ENCODE measurements around the gene CAMSAP2. TPM values are rescaled to one million over a fixed set of nuclear protein-coding genes. Genes with fewer than 3 reads are reported as not detected.

Gene CAMSAP2
- total and polyA plus RNA-seq, 10 of the 15 experiments (the other 5 are each of a cell fraction or from before 2014, with no cell fraction given) = 3.9 to 19.8 (median 8.0) TPM

GRCh38 chr1:200885623-200886402 is 147.1 kb downstream of the CAMSAP2 start (continued):
- TF ChIP-seq YBX1 (IDR thresholded peaks at IDR 0.05) = no peak
- no peak for TF ChIP-seq SMAD1 (IDR thresholded peaks at IDR 0.05; ENCODE audit: low read depth, partially characterized antibody)
- TF ChIP-seq ZNF217 (IDR thresholded peaks at IDR 0.05) = peak; percentile 74; the same call in 1 of the 2 replicates
- no peak for TF ChIP-seq ZBTB40 (IDR thresholded peaks at IDR 0.05; ENCODE audit: borderline replicate concordance)
- TF ChIP-seq MTA2 (IDR thresholded peaks at IDR 0.05; ENCODE audit: low read depth) = peak; percentile 84
- TF ChIP-seq ZBED1 (IDR thresholded peaks at IDR 0.05; ENCODE audit: borderline replicate concordance) = no peak
- no peak for TF ChIP-seq CBFB (IDR thresholded peaks at IDR 0.05; ENCODE audit: low read depth)

GRCh38 chr1:200886594-200886993 is 147.9 kb downstream of the CAMSAP2 start:
- Histone ChIP-seq H4K20me1 (ENCODE audit: control insufficient read depth, insufficient read depth) (no peaks in the 10 kb centered on the region), H2AFZ (ENCODE audit: control insufficient read depth, low read depth, low read length) (no peak overlapping the region), H3K4me1 (ENCODE audit: control insufficient read depth, insufficient read depth, low read length) (peaks cover 48% of the 10 kb centered on the region), H3K9me3 (replicated peaks; ENCODE audit: control insufficient read depth, insufficient read depth, low read length) (no peaks in the 10 kb centered on the region), H3K9ac (ENCODE audit: control insufficient read depth, insufficient read depth, low read length) (no peak overlapping the region), H3K27me3 (replicated peaks in 1 of 2; ENCODE audit: control insufficient read depth in 2 of 2, insufficient read depth in 2 of 2, low read length in 1 of 2) (no peaks in the 10 kb centered on the region), H3K27ac (ENCODE audit: control insufficient read depth, insufficient read depth) (no peak overlapping the region; the same call in 1 of the 2 replicates), H3K79me2 (ENCODE audit: control insufficient read depth, insufficient read depth, low read length) (no peaks in the 10 kb centered on the region; the same call in 1 of the 2 replicates), H3K4me2 (ENCODE audit: control insufficient read depth, insufficient read depth) (no peak overlapping the region), H3K36me3 (ENCODE audit: control insufficient read depth in 2 of 2, insufficient read depth in 2 of 2, low read length in 1 of 2) (no peaks in the 10 kb centered on the region), H3K4me3 (no peak overlapping the region)
- BruUV-seq (replicated peaks) = no TSS peak
- ATAC-seq = no peak
- POLR2A ChIA-PET = interaction anchor here (0.8 to 3.5 kb wide), 3 partner anchors 17 to 135 kb away, joined by 7 to 23 read pairs (median 18); no protein-coding TSS in a partner anchor
- 97% methylated on average over 2 of the region's 2 CpGs for WGBS (ENCODE audit: insufficient coverage, insufficient replicate concordance, low lambda C conversion rate, missing lambda C conversion rate)
- SMC1A ChIA-PET (ENCODE audit: uncharacterized antibody, unreplicated experiment) = interaction anchor here (0.7 to 12.2 kb wide), 12 partner anchors 8 to 474 kb away, joined by 3 to 193 read pairs (median 15); no protein-coding TSS in a partner anchor
- peak; percentile 69 for FAIRE-seq
- CTCF ChIA-PET = interaction anchor here (0.6 to 7.5 kb wide), 5 partner anchors 8 to 265 kb away, joined by 3 to 78 read pairs (median 4); no protein-coding TSS in a partner anchor
- RAD21 ChIA-PET (ENCODE audit: unreplicated experiment) = interaction anchor here (2.1 to 11.2 kb wide), 6 partner anchors 10 to 265 kb away, joined by 7 to 139 read pairs (median 46); partner anchors contain the start of gene KIF14
- in situ Hi-C loops (cut with MboI) = no loop called here
- DNase-seq (ENCODE audit: low read depth, low spot score) = no peak
- intact Hi-C loops (cut with micrococcal nuclease; ENCODE audit: unreplicated experiment) = loop anchor here (5.0 kb wide), 1 partner anchor 259 kb away; no protein-coding TSS in a partner anchor
- TF ChIP-seq MEF2A (IDR thresholded peaks at IDR 0.05; ENCODE audit: insufficient read depth, low read depth, low read length) = no peak
- no peak for TF ChIP-seq ZNF384 (IDR thresholded peaks at IDR 0.05; ENCODE audit: borderline replicate concordance, low read depth, low read length)
- TF ChIP-seq NR2C1 (IDR thresholded peaks at IDR 0.05) = peak; percentile 40
- TF ChIP-seq MTA2 (IDR thresholded peaks at IDR 0.05; ENCODE audit: low read depth) = 0 out of 2 replicates have a peak, but pooled peaks have one; percentile 42
- no peak for TF ChIP-seq MYB (IDR thresholded peaks at IDR 0.05; ENCODE audit: borderline replicate concordance, low read depth, low read length)
- TF ChIP-seq IRF5 (IDR thresholded peaks at IDR 0.05; ENCODE audit: borderline replicate concordance) = no peak
- peak; percentile 43; the same call in 1 of the 2 replicates for TF ChIP-seq NR2F1 (conservative IDR thresholded peaks at IDR 0.05)
- TF ChIP-seq NR2C2 (IDR thresholded peaks at IDR 0.05; ENCODE audit: borderline replicate concordance, control insufficient read depth, insufficient read length, low read depth) = no peak

Measured in GM12878 (cell line).